A172 (cell line): Measurements from ENCODE around the gene PSORS1C1. TPM values are rescaled to one million over a fixed set of nuclear protein-coding genes. Genes with fewer than 3 reads are reported as not detected.
A peak's percentile ranks its signal among the peaks of the same experiment; 100 is the strongest.
"Not testable (repeated sequence)": the region's sequence is repeated elsewhere in the genome, so short reads cannot be mapped to it uniquely, and the experiment has no call there.

Source experiments
- DNase-seq: peaks from one replicate; pipeline ENCODE4 v3.0.0-alpha.2; 2015; ENCODE audit warnings: low spot score
- total RNA-seq: library from RNA; depleted of rRNA; stranded (reverse); fragments of >200 nt; shearing (Covaris generic); gene quantifications from 2 replicates; pipeline ENCODE4 v1.2.3, GENCODE V29; 2014; rRNA removed

PSORS1C1 gene, protein sequence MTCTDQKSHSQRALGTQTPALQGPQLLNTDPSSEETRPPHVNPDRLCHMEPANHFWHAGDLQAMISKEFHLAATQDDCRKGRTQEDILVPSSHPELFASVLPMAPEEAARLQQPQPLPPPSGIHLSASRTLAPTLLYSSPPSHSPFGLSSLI
- total RNA-seq = 1.1 and 3.4 TPM in 2 replicates

GRCh38 chr6:31114541-31114878 is at the start of gene PSORS1C1:
Gene PSORS1C1, plus strand, starts transcription at chr6:31114800. Its CDS starts 14,833 bp downstream, at chr6:31129633.
- DNase-seq = peak; percentile 96

GRCh38 chr6:31065556-31065955 is 49.0 kb upstream of the PSORS1C1 start:
- DNase-seq = no peak

GRCh38 chr6:31067028-31067427 is 47.6 kb upstream of the PSORS1C1 start:
- DNase-seq = not testable (repeated sequence)

GRCh38 chr6:31067891-31068668 is 46.5 kb upstream of the PSORS1C1 start:
- not testable (repeated sequence) for DNase-seq

GRCh38 chr6:31068669-31069340 is 45.8 kb upstream of the PSORS1C1 start:
- DNase-seq = peak; percentile 80

- DNase-seq = peak; percentile 76
These were observed 43.8 kb upstream of the PSORS1C1 start for GRCh38 chr6:31070711-31071197.

GRCh38 chr6:31074401-31074800 is 40.2 kb upstream of the PSORS1C1 start:
- no peak for DNase-seq

DNA sequence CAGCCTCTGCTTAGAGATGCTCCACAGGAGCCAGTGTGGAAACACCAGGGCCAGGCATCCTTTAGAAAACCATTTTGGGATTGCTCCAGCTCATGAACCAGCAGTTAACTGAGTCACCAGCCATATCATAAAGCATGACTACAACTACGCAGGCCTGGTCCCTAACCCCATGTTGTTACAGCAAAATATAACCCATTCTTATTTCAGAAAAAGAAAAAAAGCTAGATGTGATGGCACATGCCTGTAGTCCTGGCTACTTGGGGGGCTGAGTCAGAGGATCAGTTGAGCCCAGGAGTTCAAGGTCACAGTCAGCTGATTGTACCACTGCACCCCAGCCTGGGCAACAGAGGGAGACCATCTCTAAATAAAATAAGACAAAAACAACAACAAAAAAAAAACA is 39.1 kb upstream of the PSORS1C1 start:
- peak; percentile 8 for DNase-seq

- no peak for DNase-seq
These were observed 38.0 kb upstream of the PSORS1C1 start for GRCh38 chr6:31076611-31077010.

- DNase-seq = peak; percentile 58
These were observed 34.8 kb upstream of the PSORS1C1 start for GRCh38 chr6:31079656-31080261.

DNA sequence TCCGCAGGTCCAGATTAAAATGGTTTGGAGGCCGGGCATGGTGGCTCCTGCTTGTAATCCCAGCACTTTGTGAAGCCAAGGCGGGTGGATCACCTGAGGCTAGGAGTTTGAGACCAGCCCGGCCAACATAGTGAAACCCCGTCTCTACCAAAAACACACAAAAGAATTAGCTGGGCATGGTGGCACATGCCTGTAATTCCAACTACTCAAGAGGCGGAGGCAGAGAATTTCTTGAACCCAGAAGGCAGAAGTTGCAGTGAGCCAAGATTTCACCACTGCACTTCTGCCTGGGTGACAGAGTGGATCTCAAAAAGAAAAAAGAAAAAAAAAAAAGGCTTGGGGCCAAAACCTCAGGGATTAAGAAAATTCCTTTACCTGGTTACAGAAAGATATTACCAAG is 32.7 kb upstream of the PSORS1C1 start:
- no peak for DNase-seq

GRCh38 chr6:31083742-31084354 is 30.8 kb upstream of the PSORS1C1 start:
- DNase-seq = peak; percentile 16

GRCh38 chr6:31086788-31087440 is 27.7 kb upstream of the PSORS1C1 start:
- peak; percentile 78 for DNase-seq

- peak; percentile 84 for DNase-seq
These were observed 27.0 kb upstream of the PSORS1C1 start for GRCh38 chr6:31087494-31088089.

GRCh38 chr6:31090275-31090972 is 24.2 kb upstream of the PSORS1C1 start:
- DNase-seq = no peak

DNA sequence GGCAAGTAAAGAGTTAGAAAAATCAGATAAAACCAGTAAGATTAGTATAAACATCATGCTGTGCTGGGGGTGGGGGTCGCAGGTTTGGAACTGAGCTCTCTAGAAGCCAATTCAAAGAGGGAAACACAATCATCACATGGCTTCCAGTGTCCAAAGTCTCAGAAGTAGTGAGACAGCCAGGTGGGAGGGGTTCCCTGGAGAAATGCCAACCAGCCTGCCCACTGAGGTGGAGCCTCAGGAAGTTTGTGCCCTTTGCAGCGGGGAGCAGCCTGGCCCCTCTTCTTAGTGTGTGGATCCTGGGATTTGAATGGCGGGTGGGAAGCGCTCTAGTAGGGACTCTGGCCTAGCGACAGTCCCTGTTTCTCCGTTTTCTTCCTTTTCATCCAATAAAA is 23.6 kb upstream of the PSORS1C1 start:
- DNase-seq = no peak

DNA sequence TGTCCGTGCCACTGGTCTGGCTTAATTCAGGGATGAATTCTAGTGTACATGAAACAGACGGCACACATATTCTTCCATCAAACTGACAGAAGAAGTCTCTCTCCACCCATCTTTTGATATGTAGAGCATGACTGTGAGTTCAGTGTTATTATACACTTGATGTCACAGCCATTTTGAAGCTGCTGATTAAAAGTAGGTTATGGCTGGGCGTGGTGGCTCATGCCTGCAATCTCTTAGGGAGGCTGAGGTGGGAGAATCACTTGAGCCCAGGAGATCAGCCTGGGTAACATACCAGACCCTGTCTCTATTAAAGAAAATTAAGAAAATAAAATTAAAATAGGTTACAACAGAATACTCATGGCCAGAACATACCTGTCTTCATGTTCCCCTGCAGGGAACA is 22.9 kb upstream of the PSORS1C1 start:
- no peak for DNase-seq

DNA sequence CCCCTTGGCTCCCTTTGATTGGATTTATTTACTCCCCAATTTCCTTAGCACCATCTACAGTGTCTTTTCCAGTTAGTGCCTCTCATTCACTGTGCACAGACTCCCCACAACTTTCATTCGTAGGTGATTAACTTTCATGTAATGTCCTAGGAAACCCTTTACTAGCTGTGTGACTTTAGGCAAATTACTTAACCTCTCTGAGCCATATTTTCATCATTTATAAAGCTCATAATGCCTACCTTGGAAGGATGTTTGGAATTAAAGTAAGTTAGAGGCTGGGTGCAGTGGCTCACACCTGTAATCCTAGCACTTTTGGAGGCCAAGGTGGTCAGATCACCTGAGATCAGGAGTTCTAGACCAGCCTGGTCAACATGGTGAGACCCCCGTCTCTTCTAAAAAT is 22.4 kb upstream of the PSORS1C1 start:
- DNase-seq = no peak

GRCh38 chr6:31092769-31093505 is 21.7 kb upstream of the PSORS1C1 start:
- no peak for DNase-seq
